GM19351 (cell line): ENCODE data around the gene KCTD16.

Experiments
- ATAC-seq: cut with Tn5 transposase; IDR thresholded peaks from one replicate; pipeline ENCODE4 v1.9.1; 2021; ENCODE audit warnings: mild to moderate bottlenecking, moderate library complexity; ENCODE audit not compliant: unreplicated experiment

KCTD16 gene

GRCh38 chr5:144206141-144206540, 35.5 kb downstream of the KCTD16 start:
- ATAC-seq: no peak

DNA sequence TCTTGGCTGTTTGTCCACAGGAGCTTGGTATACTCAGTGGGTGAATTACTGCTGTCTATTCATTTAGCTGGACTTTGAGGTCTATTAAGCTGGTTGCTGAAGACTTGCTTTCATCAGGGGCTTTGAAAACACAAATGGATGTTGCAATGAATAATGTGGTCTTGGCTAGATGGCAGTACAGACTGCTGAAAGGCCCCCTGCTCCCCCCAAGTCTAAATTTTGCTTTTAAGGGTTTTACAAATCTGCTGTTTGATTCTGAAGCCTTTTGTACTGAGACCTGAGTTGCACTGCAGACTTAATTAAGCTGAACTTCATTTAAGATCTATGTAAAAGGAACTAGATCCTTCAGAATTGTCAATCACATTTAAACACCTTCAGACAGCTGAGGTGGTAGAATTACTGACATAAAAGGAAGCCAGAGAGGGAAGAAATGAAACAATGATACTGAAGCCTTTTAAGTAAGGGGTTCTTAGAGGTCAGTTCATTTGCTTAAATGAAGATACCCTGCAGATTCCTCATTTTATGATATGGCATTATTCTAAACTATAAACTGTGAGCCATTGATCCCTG, 37.3 kb downstream of the KCTD16 start:
- ATAC-seq: no peak

GRCh38 chr5:144209361-144209760, 38.7 kb downstream of the KCTD16 start:
- ATAC-seq: no peak

DNA sequence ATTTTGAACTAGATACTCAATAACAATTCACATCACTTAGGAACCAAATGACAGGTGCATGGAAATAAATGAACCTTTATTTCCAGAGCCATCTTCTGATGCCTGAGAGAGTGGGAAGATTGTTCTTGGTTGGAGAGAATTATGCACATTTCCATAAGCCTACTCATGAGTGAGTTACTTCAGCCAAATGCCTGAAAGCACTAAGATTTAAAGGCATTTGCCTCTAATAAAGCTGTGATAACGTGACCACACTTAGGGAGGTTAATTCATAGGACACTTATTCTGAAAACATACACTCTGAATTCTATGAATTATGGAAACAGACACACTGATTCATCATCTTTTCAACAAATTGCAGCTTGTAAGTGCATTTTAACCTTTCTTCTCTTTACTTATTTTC, 40.0 kb downstream of the KCTD16 start:
- ATAC-seq: no peak

DNA sequence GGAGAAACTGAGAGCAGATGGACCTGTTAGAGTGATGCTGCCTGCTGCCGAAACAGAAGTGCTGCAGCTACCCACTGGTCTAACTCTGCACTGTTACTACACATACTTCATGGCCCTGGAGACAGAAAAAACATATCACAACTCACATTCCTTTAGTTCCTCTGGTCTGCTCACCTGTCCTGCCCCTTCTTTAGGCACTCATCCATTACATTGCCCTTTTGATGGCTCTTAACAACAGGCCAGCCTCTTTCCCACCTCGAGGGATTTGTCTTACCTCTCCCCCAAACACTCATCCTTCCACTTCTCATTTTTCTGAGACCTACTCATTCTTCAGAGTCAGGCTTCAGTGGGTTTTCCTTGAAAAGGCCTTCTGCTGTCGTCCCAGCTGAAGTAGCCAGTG, 49.2 kb downstream of the KCTD16 start:
- no peak for ATAC-seq

DNA sequence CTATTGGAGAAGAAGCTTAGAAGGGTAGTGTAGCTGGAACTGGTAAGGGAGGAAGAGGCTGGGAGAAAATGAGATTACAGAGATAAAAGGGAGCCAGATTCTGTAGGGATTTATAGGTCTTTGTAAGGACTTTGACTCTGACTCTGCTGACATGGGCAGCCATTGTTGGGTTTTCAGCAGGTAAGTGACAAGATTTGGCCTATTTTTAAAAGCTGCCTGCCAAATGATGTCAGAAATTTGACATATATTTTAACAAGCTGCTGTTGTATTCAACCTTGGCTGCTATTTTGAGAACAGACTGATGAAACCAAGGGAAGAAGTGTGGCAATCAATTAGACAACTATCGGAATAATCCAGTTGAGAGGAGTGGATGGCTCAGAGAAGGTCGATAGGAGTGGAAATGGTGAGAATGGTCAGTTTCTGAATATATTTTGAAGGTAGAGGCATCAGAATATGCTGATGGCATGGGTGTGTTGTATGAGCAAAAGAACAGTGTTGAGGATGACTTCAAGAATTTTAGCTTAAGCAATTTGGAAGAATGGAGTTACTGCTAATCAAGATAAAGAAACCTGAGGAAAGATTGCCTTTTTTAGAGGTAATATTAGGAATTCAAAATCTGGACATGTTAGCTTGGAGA, 56.8 kb downstream of the KCTD16 start:
- no peak for ATAC-seq

DNA sequence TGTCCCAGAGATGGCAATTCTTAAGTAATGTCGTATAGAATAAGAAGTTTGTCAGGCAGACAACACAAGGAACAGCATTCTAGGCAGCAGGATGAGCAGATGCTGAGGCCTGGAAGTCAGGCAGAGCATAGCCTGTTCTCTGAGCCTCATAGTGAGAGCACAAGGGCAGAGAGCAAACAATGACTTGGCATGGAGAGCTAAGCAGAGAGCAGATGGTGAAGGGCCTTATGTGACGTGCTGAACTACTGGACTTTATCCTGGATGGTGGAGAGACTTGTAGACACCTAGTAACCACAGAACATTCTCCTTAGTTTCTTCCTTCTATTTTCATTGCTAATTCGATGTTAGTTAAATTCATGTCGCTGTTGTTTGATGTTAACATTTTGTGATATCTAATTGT, 60.1 kb downstream of the KCTD16 start:
- ATAC-seq: no peak

DNA sequence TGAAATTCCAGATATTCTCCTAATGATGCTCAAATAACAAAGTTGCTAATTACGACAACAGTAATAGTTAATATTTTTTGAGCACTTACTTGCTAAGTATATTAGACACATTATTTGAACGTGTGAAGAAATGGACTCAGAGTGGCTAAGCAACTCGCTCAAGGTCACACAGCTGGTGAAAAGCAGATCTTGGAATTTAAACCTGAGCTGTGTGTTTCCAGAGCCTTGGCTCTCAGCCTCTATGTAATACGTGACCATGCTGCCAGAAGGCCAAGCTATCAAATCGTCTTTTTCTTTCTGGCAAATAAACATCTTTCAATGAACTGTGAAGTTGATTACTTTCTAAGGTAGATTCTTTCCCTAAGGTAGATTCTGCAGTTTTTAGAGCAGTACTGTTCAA, 61.6 kb downstream of the KCTD16 start:
- no peak for ATAC-seq

- ATAC-seq: no peak
Measured at GRCh38 chr5:144236499-144236898, 65.8 kb downstream of the KCTD16 start.

GRCh38 chr5:144237851-144238250, 67.2 kb downstream of the KCTD16 start:
- ATAC-seq: no peak

DNA sequence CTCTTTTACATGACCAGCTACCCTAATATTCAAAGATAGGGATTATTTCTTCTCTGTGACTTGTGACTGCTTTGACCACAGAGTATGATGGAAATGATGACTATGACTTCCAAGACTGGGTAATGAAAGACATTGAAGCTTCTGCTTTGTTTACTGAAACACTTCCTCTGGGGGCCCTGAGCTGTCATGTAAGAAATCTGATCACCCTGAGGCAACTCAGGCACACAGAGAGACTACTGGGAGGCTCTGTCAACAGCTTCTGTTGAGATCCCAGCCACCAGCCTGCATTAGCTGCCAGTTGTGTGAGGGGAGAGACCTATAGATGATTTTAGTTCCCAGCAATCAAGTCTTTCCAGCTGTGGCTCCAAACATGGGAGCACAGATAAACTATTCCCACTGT, 76.5 kb downstream of the KCTD16 start:
- ATAC-seq: no peak

DNA sequence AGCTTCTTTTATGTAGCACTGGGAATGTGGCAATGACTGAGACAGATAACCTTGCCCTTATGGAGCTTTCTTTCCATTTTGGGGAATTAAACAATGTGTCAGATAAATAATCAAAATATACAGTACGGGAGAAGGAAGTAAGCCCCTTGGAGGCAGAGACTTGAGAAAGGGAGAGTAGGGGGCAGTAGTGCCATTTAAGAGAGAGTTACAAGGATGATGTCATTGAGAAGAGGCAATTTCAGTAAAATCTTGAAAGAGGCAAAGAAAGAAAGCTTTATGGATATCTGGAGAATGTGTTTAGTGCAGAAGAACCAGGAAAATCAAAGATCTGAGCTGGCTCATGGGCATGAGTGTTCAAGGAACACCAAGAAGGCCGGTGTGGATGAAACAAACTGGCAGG, 77.3 kb downstream of the KCTD16 start:
- no peak for ATAC-seq

- ATAC-seq: no peak
Measured at GRCh38 chr5:144249755-144250464, 79.2 kb downstream of the KCTD16 start.

DNA sequence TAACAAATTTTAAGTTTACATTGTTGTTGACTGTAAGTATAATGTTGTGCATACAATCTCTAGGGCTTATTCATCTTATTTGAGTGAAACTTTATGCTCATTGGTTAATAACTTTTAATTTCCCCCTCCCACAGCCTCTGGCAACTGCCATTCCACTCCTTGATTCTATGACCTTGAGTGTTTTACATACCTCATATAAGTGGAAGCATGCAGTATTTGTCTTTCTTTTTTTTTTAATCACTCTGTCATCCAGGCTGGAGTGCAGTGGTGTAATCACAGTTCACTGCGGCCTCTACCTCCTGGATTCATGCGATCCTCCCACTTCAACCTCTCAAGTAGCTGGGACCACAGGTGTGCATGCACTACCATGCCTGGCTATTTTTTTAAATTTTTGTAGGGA, 83.9 kb downstream of the KCTD16 start:
- no peak for ATAC-seq

GRCh38 chr5:144260121-144260520, 89.4 kb downstream of the KCTD16 start:
- ATAC-seq: no peak

GRCh38 chr5:144265643-144266247, 95.1 kb downstream of the KCTD16 start:
- ATAC-seq: no peak

- no peak for ATAC-seq
Measured at GRCh38 chr5:144267961-144268513, 97.4 kb downstream of the KCTD16 start.

DNA sequence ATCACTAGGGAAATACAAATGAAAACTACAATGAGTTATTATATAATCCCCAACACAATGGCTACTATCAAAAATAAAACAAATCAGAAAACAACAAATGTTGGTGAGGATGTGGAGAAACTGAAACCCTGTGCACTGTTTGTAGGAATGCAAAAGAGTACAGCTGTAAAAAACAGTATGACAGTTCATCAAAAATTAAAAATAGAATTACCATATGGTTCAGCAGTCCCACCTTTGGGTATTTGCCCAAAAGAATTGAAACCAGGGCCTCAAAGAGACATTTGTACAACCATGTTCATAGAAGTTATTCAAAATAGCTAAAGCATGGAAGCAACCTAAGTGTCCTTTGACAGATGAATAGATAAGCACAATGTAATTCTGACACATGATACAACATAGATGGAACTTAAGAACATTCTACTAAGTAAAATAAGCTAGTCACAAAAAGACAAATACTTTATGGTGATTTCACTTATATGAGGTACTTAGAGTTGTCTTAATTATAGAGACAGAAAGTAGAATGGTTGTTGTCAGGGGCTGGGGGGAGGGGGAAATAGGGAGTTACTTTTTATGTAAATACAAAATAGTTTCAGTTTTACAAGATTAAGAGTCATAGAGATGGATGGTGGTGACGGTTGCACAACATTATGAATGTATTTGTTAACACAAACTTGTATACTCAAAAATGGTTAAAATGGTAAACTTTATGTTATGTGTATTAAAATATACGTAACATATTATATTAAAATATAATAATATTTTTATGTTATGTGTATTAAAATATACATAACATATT, 102.8 kb downstream of the KCTD16 start:
- no peak for ATAC-seq

DNA sequence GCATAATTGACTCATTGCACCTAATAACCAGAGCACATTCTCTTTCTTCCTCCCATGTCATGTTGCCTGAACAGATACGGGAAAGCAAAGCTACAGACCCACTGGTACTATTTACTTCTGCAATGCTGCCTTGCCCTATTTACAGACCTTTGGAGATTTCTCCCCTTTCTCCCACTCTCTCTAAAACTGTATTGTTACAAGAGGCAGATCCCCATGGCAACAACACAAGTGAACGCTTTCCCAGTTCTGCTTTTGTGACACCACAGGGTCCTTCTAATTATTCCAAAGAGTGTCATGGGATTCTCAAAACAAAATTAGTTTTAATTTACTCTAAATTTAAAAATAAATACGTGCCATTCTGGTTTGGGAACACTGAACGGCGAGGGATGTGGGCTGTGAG, 104.7 kb downstream of the KCTD16 start:
- no peak for ATAC-seq

DNA sequence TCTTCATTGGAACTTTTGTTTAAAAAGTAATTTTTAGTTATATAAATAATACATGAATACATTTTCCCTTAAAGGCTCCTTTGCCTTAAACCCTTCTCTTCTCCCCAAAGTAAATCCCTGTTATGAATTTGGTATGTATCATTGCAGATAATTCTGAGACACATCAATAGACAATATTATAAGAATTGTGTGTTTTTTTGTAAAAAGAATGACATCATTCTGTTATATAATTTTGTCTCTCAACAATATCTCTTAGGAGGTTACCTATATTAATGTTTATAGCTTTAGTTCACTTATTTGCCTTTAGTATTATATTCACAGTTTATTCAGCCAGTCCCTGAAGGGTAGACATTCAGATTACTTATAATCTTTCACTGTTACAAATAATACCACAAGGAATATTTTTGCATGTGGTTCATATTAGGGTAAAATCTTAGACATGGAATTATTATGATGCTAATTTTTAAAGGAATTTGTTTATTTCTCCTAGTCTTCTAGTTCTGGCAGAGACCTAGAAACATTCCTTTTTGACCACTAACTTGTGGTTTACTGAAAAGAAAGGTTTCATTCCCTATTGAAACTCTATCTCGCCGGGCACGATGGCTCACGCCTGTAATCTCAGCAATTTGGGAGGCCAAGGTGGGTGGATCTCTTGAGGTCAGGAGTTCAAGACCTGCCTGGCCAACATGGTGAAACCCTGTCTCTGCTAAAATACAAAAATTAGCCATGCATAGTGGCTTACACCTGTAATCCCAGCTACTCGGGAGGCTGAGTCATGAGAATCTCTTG, 105.6 kb downstream of the KCTD16 start:
- ATAC-seq: no peak
